ENCODE results near the gene KLF11. TPM values are rescaled to one million over a fixed set of nuclear protein-coding genes. Genes with fewer than 3 reads are reported as not detected.

The KLF11 gene
- total and polyA plus RNA-seq, 2 of the 8 experiments (the other 6 are each of a cell fraction or from before 2014, with no cell fraction given): 6.4 to 10.1 TPM

- no peak for TF ChIP-seq CTCF (IDR thresholded peaks at IDR 0.05; ENCODE audit: control extremely low read depth in 1 of 3, insufficient read depth in 1 of 3, low read depth in 1 of 3, low read length in 3 of 3)
- no peak for TF ChIP-seq RXRA (IDR thresholded peaks at IDR 0.05; ENCODE audit: insufficient read depth, low read depth, low read length)
These were observed 39.7 kb downstream of the KLF11 start (continued) for GRCh38 chr2:10083046-10083445.
